ENCODE measurements around the gene GPR17.

GPR17 gene

GRCh38 chr2:127645395-127646291 lies at the start of gene GPR17:
TSS of gene GPR17 (plus strand) at chr2:127646153. CDS start at chr2:127650736, 4,583 bp downstream.
- H3K4me3 ChIP-seq (ENCODE audit: low read depth, low read length), result no peak within 1 kb of the TSS
- TF ChIP-seq CTCF (IDR thresholded peaks at IDR 0.05; ENCODE audit: low read depth, low read length), result no peak
- in situ Hi-C loops (cut with HindIII; ENCODE audit: low sequenced_read_pairs), result no loop called here
- DNase-seq (ENCODE audit: low read depth, low spot score), result no peak

- in situ Hi-C loops (cut with HindIII; ENCODE audit: low sequenced_read_pairs), result no loop called here
- DNase-seq (ENCODE audit: low read depth, low spot score), result no peak
- no peak for TF ChIP-seq CTCF (IDR thresholded peaks at IDR 0.05; ENCODE audit: low read depth, low read length)
Measured at GRCh38 chr2:127596311-127597045, 49.5 kb upstream of the GPR17 start.

GRCh38 chr2:127597046-127597983 lies 48.6 kb upstream of the GPR17 start:
- no peak for TF ChIP-seq CTCF (IDR thresholded peaks at IDR 0.05; ENCODE audit: low read depth, low read length)
- in situ Hi-C loops (cut with HindIII; ENCODE audit: low sequenced_read_pairs), result no loop called here
- H3K4me3 ChIP-seq (ENCODE audit: low read depth, low read length), result no peak overlapping the region
- no peak for DNase-seq (ENCODE audit: low read depth, low spot score)

More at GRCh38 chr2:127596311-127597045, 49.5 kb upstream of the GPR17 start:
- H3K4me3 ChIP-seq (ENCODE audit: low read depth, low read length), result no peak overlapping the region

- TF ChIP-seq CTCF (IDR thresholded peaks at IDR 0.05; ENCODE audit: low read depth, low read length), result no peak
- H3K4me3 ChIP-seq (ENCODE audit: low read depth, low read length), result no peak overlapping the region
- DNase-seq (ENCODE audit: low read depth, low spot score), result peak; percentile 37
- in situ Hi-C loops (cut with HindIII; ENCODE audit: low sequenced_read_pairs), result no loop called here
Measured at GRCh38 chr2:127597984-127598380, 48.0 kb upstream of the GPR17 start.

GRCh38 chr2:127598711-127599110 lies 47.2 kb upstream of the GPR17 start:
- in situ Hi-C loops (cut with HindIII; ENCODE audit: low sequenced_read_pairs), result no loop called here
- no peak for TF ChIP-seq CTCF (IDR thresholded peaks at IDR 0.05; ENCODE audit: low read depth, low read length)
- H3K4me3 ChIP-seq (ENCODE audit: low read depth, low read length), result no peak overlapping the region
- no peak for DNase-seq (ENCODE audit: low read depth, low spot score)

- in situ Hi-C loops (cut with HindIII; ENCODE audit: low sequenced_read_pairs), result no loop called here
- H3K4me3 ChIP-seq (ENCODE audit: low read depth, low read length), result no peak overlapping the region
- peak; percentile 12 for DNase-seq (ENCODE audit: low read depth, low spot score)
- TF ChIP-seq CTCF (IDR thresholded peaks at IDR 0.05; ENCODE audit: low read depth, low read length), result no peak
Measured at GRCh38 chr2:127599211-127599610, 46.7 kb upstream of the GPR17 start.

Measured in astrocyte of the spinal cord (primary cell).